HG03457 (cell line): ENCODE data around the gene CBLC.

ENCODE experiments used
- ATAC-seq: cut with Tn5 transposase; IDR thresholded peaks from one replicate; pipeline ENCODE4 v1.9.1; 2021; ENCODE audit warnings: moderate number of reproducible peaks; ENCODE audit not compliant: unreplicated experiment

CBLC gene, protein sequence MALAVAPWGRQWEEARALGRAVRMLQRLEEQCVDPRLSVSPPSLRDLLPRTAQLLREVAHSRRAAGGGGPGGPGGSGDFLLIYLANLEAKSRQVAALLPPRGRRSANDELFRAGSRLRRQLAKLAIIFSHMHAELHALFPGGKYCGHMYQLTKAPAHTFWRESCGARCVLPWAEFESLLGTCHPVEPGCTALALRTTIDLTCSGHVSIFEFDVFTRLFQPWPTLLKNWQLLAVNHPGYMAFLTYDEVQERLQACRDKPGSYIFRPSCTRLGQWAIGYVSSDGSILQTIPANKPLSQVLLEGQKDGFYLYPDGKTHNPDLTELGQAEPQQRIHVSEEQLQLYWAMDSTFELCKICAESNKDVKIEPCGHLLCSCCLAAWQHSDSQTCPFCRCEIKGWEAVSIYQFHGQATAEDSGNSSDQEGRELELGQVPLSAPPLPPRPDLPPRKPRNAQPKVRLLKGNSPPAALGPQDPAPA

DNA sequence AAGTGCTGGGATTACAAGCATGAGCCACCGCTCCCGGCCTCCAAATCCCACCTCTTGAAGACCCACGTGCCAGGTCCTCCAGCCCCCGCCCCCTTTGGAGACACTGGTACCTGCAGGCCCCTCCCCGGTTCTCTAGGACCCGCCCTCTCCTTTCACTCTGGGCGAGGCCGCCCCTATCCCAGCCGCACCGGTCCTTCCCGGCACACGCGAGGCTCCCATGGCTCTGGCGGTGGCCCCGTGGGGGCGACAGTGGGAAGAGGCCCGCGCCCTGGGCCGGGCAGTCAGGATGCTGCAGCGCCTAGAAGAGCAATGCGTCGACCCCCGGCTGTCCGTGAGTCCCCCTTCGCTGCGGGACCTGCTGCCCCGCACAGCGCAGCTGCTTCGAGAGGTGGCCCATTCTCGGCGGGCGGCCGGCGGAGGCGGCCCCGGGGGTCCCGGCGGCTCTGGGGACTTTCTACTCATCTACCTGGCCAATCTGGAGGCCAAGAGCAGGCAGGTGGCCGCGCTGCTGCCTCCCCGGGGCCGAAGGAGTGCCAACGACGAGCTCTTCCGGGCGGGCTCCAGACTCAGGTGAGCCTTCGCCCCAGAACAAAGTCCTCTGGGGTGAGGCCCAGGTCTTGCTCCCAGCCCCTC is at the start of gene CBLC:
Gene CBLC, plus strand, starts transcription at position 176 of the 633 bp plus-strand sequence. Its CDS starts 42 bp downstream, at position 218.
- no peak for ATAC-seq

DNA sequence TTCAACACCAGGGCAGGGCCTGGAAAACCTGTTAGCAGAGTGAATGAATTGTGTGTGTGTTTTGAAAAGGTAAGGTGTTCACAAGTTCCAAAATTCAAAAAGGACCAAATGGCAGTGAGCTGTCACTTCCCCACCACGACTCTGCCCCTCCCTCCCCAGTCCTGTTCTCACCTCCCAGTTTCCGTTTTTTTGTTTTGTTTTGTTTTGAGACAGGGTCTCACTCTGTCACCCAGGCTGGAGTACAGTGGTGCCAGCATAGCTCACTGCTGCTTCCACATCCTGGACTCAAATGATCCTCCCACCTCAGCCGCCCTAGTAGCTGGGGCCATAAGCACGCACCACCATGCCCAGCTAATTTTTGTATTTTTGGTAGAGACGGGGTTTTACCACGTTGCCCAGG is 49.5 kb upstream of the CBLC start:
- no peak for ATAC-seq

DNA sequence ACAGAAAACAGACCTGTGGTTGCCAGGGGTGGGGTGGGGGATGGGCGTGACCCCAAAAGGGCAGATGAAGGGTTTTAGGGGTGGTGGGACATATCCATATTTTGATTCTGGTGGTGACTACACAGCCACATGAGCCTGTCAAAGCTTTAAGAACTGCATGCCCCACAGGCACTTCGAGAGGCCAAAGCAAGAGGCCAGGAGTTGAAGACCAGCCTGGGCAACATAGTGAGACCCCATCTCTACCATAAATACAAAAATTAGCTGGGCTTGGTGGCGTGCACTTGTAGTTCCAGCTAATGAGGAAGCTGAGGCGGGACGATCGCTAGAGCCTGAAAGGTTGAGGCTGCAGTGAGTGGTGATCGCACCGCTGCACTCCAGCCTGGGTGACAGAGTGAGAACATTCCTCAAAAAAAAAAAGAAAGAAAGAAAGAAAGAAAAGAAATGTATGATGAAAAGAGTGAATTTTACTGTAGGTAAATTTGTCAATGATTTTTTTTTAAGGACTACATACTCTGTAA is 48.1 kb upstream of the CBLC start:
- ATAC-seq, result no peak

DNA sequence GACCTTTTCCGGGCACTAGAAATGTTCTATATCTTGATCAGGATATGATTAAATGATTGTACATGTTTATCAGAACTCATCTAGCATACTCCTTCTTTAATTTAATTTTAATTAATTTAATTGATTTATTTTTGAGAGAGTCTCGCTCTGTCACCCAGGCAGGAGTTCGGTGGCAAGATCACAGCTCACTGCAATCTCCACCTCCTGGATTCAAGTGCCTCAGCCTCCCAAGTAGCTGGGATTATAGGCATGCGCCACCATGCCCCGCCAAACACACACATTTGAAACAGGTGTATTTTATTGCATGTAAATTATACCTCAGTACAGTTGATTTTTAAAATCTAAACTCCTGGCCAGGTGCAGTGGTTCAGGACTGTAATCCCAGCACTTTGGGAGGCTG is 46.6 kb upstream of the CBLC start:
- ATAC-seq, result no peak

DNA sequence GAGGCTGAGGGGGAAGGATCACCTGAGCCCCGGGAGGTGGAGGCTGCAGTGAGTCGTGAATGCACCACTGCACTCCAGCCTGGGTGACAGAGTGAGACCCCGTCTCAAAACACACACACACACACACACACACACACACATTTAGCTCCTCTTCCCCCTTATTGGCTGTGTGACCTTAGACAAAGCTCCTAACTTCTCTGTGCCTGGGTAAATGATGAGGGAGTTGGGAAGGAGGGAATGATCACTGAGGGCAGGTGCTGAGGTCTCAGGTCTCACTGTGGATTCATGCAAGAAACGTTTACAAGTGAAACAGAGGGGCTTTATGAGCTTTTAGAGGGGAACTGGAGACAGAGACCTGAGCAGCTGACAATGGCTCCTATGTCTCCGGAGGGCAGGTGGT is 46.1 kb upstream of the CBLC start:
- no peak for ATAC-seq

DNA sequence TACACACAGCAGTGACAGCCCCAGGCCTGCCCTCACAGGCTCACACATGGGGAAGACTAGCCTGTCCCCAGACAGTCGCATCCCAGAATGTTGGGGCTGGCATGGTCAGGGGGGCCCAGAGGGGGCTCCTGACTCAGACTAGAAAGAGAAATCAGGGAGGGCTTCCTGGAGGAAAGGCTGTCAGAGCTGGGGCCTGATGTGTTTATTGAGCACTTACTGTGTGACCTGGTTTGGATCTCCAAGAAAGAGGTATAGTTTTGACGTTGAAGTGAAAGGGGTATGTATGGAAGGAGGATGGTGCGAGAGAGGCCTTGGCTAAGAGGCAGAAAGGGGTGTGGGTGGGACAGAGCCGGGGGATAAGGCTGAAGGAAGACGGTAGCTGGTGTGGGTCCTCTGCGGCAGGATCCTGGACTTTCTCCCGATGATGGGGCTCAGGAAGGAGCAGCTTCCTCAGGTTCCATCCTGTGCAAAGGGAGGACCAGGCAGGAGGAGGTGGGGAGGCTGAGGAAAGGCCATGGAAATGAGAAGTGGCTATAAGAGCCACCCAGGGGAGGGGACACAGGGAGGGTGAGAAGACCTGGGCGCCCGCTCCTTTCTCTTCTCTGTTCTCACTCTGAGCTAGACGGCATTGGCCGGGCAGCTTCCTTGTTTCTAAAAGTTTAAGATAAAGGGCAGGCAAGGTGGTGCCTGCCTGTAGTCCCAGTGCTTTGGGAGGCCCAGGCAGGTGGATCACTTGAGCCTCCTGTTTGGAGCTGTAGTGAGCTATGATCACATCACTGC is 45.3 kb upstream of the CBLC start:
- ATAC-seq, result no peak

DNA sequence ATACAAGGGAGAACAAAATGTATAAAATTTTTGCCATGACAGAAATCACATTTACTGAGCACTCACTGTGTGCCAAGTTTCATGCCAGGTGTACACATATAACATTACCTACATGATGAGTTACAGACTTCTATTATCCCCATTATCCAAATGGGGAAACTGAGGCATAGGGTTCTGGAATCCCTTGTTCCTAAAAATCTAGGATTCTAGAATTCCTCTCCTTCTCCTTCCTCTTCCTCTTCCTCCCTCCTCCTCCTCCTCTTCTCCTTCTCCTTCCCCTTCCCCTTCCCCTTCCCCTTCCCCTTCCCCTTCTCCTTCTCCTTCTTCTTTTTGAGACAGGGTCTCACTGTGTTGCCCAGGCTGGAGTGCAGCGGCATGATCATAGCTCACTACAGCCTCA is 43.3 kb upstream of the CBLC start:
- no peak for ATAC-seq

DNA sequence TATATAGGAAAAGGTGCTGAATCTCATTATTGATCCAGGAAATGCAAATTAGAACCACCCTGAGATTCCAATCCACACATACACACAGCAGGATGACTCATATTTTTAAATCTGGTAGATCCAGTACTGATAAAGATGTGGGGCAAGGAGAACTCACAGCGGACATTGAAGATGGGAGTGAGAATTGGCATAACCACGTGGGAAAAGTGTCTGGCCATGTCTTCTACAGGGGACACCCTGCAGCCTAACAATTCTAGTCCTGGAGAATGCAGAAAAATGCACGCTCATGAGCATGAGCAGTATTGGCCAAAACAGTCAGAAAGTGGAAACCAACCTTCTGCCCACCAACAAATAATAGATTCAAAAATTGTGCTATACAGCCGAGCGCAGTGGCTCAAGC is 42.7 kb upstream of the CBLC start:
- no peak for ATAC-seq

DNA sequence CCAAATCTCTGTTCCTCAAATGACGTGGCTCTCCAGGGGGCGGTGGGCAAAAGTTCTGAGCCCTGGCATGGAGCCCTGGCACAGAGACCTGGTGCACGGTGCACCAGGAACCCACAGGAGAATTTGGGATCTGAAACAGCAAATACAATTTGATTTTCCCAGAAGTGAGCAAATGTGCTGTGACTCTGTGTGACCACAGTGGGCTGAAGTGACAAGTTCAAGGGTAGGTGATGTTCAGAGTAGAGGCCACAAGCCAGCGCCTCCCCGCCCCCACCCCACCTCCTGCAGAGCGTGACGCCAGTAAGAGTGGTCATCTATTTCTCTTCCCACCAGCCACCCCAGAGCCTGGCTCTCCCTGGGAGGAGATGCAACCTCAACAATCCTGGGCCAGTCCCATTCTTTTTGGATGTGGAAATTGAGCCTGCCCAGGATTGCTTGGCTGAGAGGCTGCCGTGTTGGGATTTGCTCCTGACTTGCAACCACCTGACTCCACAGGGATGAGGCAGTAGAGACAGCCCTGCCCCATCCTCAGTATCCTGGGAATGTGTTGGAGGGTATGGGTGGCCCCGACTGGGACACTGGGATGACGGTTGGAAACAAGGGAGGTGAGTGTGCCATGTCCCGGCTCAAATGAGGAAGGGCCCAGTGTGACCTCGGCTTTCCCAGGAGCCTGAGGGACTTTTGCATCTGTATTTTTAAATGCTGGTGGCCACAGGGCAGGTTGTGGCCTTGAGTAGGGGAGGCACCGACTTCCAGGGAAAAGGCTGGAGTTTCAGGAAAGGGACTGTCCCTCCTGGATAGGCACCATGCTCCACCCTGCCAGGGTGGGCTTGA is 40.2 kb upstream of the CBLC start:
- ATAC-seq, result no peak

DNA sequence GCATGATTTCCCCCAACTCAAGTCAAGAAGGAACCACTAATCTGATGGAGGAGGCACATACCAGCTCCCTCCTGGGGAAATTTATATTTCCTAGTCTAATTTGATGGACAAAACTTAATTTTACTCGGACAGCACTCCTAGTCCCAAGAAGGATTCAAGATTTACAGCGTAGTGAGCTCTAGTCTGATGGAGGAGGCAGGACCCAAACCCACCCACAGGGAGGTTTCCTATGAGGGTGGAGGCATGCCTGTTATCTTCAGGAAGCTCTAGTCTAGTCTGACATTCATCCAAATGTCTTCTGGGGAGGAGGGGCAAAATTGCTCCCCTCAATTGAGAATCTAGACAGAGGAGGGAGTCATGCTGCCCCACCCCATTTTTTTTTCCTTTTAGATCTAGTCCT is 39.6 kb upstream of the CBLC start:
- ATAC-seq, result no peak

DNA sequence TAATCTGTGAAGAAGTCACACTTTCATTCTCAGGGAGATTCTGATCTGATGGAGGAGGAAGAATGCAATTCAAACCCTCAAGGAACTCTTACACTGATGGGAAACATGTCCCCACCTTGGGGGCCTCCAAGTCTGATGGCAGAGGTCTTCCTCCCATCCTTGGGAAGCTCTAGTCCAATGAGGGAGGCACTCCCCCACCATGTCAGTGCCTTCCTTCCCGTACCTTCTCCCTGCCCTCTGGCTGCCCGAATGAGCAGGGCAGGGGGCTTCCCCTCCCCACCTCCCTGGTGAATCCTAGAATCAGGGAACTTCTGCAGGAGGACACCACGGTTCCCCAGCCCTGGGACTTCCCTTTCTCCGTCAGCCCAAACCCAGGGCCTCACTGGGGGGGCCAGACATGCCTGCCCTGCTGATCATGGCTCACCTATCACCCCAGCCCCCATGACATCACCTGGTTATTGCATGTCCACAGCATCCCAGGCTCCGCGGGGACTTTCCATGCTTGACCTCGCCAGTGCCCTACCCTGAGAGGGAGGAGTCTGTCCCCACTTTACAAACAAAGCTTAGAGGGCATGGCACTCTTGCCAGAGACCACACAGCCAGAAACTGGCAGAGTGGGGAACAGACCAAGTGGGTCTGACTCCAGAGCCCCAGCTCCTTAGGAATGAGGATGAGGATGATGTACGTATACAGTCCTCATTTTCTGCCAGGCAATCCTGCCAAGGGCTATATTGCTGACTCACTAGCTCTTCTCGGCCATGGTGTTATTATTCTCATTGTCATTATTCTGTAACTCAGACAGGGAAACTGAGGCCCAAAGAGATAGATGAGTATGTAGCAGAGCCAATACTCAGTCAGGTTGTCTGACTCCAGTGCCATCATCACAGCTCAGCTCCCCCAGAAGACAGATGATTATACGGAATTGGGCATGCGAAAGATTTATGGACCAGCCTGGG is 38.8 kb upstream of the CBLC start:
- no peak for ATAC-seq

DNA sequence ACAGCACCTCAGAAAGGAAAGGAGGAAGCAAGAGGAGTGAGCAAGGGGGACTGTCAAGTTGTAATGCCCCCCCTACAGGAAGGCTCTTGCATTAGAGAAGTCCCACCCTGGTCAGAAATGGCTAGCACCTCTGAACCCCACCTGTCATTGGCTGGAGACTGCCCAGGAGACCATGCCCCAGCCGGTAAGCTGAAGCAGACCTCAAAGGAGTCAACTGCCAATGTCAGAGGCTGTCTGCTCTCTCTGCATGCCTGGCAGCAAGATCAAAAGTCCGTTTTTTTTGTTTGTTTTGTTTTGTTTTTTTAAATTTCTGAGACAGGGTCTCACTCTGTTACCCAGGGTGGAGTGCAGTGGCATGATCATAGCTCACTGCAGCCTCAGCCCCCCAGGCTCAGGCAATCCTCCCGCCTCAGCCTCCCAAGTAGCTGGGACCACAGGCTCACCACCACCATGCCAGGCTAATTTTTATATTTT is 37.3 kb upstream of the CBLC start:
- ATAC-seq, result no peak

DNA sequence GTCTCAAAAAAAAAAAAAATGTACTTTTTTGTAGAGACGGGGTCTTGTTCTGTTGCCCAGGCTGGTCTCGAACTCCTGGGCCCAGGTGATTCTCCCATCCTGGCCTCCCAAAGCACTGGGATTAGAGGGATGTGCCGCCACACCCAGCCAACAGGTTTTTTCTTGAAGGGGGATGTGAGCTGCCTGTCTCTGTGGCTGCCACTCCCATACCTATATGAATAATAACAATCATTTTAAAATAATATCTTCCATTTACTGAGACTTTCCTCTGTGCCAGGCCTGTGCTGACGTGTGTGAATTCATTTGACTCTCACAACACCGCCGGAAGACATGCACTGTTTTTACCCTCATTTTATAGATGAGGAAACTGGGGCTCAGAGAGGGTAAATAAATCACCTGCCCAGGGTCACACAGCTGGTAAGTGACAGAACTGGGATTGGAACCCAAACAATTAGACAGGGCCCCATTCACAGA is 36.4 kb upstream of the CBLC start:
- ATAC-seq, result no peak

DNA sequence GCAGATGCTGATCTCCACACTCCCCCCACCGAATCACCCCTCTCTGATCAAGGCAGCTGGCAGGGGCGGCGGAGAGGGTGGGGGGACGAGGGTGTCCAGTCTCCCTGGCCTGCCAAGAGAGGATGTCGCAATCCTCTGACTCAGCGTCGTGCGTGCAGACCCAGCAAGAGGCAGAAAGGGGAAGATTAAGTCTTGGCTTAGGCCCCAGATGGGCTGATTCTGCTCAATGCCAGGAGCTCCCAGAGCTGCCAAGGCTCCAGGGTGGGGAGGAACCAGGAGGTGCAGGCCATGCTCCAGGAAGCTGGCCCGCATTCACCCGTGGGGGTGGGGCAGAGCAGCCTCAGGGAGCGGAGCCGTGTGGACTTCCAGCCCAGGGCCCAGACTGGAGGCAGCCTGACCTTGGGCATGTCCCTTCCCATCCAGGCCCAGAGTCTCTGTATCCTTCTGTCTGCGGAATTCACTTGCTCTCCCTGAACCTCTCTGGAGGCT is 35.8 kb upstream of the CBLC start:
- no peak for ATAC-seq

DNA sequence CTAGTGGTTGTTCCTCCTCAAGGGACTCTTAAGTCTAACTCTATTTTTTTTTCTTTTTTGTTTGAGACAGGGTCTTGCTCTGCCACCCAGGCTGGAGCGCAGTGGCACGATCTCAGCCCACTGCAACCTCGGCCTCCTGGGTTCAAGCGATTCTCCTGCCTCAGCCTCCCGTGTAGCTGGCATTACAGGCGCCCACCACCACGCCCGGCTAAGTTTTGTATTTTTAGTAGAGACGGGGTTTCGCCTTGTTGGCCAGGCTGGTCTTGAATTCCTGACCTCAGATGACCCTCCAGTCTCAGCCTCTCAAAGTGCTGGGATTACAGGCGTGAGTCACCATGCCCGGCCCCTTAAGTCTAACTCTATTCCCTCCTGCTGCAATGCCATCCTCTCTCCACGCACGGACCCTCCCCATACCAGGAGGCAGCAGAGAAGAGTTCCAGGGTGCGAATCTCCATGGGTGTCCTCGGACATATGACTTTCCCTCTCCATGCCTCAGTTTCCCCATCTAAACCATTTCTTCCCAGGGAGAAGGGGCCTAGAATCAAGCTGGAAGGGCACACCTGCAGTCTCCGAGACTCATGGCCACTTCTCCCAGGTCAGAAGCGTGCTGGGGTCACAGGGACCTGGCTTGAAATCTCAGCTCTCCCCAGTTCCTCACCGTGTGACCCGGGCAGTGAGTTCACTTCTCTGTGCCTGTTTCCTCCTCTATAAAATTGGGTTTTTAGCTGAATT is 35.2 kb upstream of the CBLC start:
- no peak for ATAC-seq

DNA sequence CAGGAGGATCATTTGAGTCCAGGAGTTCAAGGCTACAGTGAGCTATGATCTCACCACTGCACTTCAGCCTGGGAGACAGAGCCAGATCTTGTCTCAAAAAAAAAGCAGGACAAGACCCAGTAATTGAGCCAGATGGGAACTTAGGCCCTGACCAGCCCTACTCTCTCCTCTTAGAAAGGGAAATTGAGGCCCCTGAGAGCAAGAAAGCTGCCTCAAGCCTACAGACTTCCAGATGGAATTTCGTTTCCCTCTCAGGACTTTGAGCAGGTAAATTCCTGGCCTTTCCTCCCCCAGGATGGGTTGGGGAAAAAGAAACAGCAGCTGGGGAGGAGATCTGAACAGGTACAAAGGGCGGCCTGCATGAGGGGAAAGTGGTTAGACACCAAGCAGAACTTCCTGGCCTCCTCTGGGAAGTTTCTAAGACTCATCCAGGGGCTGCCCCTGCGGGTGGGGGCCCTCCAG is 32.8 kb upstream of the CBLC start:
- ATAC-seq, result no peak

DNA sequence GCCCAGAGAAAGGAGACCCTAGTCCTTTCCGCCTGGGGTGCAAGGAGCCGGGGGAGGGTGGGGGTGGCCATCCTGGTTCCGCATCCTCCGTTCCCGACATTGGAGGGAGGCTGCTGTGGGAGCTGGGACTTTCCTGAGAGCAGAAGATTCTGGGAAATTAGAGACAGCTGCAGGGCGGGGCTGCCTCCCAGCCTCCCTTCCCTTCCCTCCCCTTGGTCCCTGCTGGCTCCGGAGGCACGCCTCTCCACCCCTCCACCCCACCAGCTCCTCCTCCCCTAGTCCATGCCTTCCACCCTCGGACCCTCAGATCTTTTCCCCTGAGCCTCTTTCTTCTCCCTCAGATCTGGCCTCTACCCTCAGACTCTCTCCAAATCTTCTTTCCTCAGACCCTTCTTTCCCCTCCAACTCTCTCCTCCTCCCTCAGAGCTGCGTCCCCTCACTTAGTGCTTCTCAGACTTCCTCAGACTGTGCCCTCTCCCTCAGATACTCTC is 32.3 kb upstream of the CBLC start:
- ATAC-seq, result no peak
